SK-N-SH (cell line): Measurements from ENCODE around the gene DLX5.

Experiments used
- CTCF ChIP-seq: fragments of 200-600 bp; sonication (generic); IDR thresholded peaks from 2 replicates; pipeline ENCODE4 v1.6.1; 2017; ENCODE audit warnings: antibody characterized with exemption, mild to moderate bottlenecking, moderate library complexity
- EP300 ChIP-seq, 2 experiments: IDR thresholded peaks; 2 replicates each; pipeline versions ENCODE4 v1.4.0 to v1.6.1; 2012; ENCODE audit warnings: borderline replicate concordance in 1 of 2, low read depth in 1 of 2, low read length in 1 of 2
- TAF1 ChIP-seq: IDR thresholded peaks from 2 replicates; pipeline ENCODE4 v1.6.1; 2012; ENCODE audit warnings: low read depth, mild to moderate bottlenecking, low read length, moderate library complexity, borderline replicate concordance

- TF ChIP-seq TAF1 (no peak), EP300 (IDR thresholded peaks at IDR 0.05; ENCODE audit: borderline replicate concordance in 1 of 2, low read depth in 1 of 2, low read length in 1 of 2) (no peak), CTCF (no peak)
Measured at GRCh38 chr7:96985992-96986391, 38.6 kb downstream of the DLX5 start.
